ENCODE data around the gene IPP.

Gene IPP

GRCh38 chr1:45750298-45751038 lies at the start of gene IPP (continued):
- TF ChIP-seq ZBTB10 (tag by site-specific recombination; IDR thresholded peaks at IDR 0.05) (peak; percentile 65; the same call in 1 of the 2 replicates), TCF7L2 (IDR thresholded peaks at IDR 0.05; ENCODE audit: borderline replicate concordance, low read depth, low read length) (no peak), ZNF707 (tag by site-specific recombination; IDR thresholded peaks at IDR 0.05) (no peak), ZNF768 (tag by site-specific recombination; IDR thresholded peaks at IDR 0.05) (peak; percentile 25; the same call in 1 of the 2 replicates), ZNF311 (tag by site-specific recombination; IDR thresholded peaks at IDR 0.05; ENCODE audit: borderline replicate concordance) (no peak), ZNF26 (tag by site-specific recombination; IDR thresholded peaks at IDR 0.05) (no peak), WT1 (tag by site-specific recombination; IDR thresholded peaks at IDR 0.05) (peak; percentile 57; the same call in 1 of the 2 replicates), ZNF155 (tag by site-specific recombination; IDR thresholded peaks at IDR 0.05) (no peak), ZFP37 (tag by site-specific recombination; IDR thresholded peaks at IDR 0.05) (peak; percentile 99), PRDM2 (tag by site-specific recombination; IDR thresholded peaks at IDR 0.05; ENCODE audit: borderline replicate concordance) (no peak), ZNF394 (tag by site-specific recombination; IDR thresholded peaks at IDR 0.05; ENCODE audit: borderline replicate concordance) (peak; percentile 67; the same call in 1 of the 2 replicates), ZNF146 (tag by site-specific recombination; IDR thresholded peaks at IDR 0.05) (peak; percentile 4; the same call in 1 of the 2 replicates), ZNF10 (tag by site-specific recombination; IDR thresholded peaks at IDR 0.05) (peak; percentile 32), ZNF843 (tag by site-specific recombination; IDR thresholded peaks at IDR 0.05) (no peak), ZNF239 (tag by site-specific recombination; IDR thresholded peaks at IDR 0.05) (no peak), ZBTB6 (tag by site-specific recombination; IDR thresholded peaks at IDR 0.05) (0 out of 2 replicates have a peak, but pooled peaks have one; percentile 30), ZNF639 (tag by site-specific recombination; IDR thresholded peaks at IDR 0.05) (no peak), CTCF (tag by site-specific recombination; IDR thresholded peaks at IDR 0.05) (peak; percentile 41; the same call in 1 of the 2 replicates), SALL2 (tag by site-specific recombination; IDR thresholded peaks at IDR 0.05; ENCODE audit: borderline replicate concordance) (no peak), MEIS1 (CRISPR knock-in tag; IDR thresholded peaks at IDR 0.05; ENCODE audit: borderline replicate concordance) (no peak), ZNF571 (tag by site-specific recombination; IDR thresholded peaks at IDR 0.05) (no peak), ZNF23 (tag by site-specific recombination; IDR thresholded peaks at IDR 0.05; ENCODE audit: borderline replicate concordance) (no peak)

Measured in HEK293 (cell line).